Peyer's patch (tissue), 4 donors: ENCODE results near the gene CALN1.

Experiments used
- POLR2A ChIP-seq, 2 donors: fragments of 450-650 bp; IDR thresholded peaks; one replicate each; pipeline ENCODE4 v1.5.1; 2017; ENCODE audit warnings: antibody characterized with exemption in 2 of 2, mild to moderate bottlenecking in 2 of 2, moderate library complexity in 2 of 2
- TF ChIP-seq, protein P1 (sequence below), 6 experiments: fragments of 450-650 bp in 4 of 6; fragments of 200-600 bp in 2 of 6; sonication (generic) in 1 of 6; IDR thresholded peaks; one replicate each; pipeline ENCODE4 v1.5.1; 2017 to 2019; ENCODE audit warnings: antibody characterized with exemption in 6 of 6, mild to moderate bottlenecking in 3 of 6, moderate library complexity in 1 of 6

DNA sequence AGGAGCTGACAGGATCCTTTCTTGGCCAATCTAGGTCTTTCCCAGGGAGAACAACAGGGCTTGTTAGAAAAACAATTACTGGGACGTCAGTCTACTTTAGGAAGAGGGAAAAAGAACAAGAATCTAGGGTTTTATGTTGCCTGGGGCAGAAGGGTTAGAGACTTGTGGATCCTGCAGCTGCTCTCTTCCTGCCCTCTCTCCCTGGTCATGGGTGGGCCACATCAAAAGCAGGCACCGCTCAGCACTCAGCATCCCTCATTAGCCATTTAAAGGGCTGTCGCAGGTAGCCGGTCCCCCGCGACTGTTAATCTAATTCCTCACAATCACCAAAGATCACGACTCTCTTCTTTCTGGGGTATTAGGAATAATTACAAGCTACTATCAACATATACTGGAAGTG, 631.9 kb downstream of the CALN1 start:
- TF ChIP-seq, protein P1, sequence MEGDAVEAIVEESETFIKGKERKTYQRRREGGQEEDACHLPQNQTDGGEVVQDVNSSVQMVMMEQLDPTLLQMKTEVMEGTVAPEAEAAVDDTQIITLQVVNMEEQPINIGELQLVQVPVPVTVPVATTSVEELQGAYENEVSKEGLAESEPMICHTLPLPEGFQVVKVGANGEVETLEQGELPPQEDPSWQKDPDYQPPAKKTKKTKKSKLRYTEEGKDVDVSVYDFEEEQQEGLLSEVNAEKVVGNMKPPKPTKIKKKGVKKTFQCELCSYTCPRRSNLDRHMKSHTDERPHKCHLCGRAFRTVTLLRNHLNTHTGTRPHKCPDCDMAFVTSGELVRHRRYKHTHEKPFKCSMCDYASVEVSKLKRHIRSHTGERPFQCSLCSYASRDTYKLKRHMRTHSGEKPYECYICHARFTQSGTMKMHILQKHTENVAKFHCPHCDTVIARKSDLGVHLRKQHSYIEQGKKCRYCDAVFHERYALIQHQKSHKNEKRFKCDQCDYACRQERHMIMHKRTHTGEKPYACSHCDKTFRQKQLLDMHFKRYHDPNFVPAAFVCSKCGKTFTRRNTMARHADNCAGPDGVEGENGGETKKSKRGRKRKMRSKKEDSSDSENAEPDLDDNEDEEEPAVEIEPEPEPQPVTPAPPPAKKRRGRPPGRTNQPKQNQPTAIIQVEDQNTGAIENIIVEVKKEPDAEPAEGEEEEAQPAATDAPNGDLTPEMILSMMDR (IDR thresholded peaks at IDR 0.05) = no peak
- no peak for TF ChIP-seq POLR2A (IDR thresholded peaks at IDR 0.05)
